ENCODE results near the gene NT5DC1.

DNA sequence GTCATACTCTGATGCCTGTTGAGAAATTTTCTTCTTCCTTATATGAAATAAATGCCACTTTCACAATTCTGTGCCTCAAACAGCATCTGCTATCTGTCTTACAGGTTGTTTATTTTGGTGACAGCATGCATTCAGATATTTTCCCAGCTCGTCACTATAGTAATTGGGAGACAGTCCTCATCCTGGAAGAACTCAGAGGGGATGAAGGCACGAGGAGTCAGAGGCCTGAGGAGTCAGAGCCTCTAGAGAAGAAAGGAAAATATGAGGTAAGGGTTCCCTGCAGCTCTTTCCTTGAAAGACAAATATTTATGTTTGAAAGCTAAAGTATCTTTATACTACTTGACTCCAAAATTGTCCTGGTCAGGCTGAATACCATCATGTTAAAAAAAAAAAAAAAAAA lies 137.4 kb downstream of the NT5DC1 start:
- TF ChIP-seq, protein P1, sequence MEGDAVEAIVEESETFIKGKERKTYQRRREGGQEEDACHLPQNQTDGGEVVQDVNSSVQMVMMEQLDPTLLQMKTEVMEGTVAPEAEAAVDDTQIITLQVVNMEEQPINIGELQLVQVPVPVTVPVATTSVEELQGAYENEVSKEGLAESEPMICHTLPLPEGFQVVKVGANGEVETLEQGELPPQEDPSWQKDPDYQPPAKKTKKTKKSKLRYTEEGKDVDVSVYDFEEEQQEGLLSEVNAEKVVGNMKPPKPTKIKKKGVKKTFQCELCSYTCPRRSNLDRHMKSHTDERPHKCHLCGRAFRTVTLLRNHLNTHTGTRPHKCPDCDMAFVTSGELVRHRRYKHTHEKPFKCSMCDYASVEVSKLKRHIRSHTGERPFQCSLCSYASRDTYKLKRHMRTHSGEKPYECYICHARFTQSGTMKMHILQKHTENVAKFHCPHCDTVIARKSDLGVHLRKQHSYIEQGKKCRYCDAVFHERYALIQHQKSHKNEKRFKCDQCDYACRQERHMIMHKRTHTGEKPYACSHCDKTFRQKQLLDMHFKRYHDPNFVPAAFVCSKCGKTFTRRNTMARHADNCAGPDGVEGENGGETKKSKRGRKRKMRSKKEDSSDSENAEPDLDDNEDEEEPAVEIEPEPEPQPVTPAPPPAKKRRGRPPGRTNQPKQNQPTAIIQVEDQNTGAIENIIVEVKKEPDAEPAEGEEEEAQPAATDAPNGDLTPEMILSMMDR (IDR thresholded peaks at IDR 0.05 in 4 of 5, conservative IDR thresholded peaks at IDR 0.05 in 1 of 5): no peak
- TF ChIP-seq POLR2A (IDR thresholded peaks at IDR 0.05): no peak
